H9 (cell line): ENCODE measurements around the gene MTMR6. TPM values are rescaled to one million over a fixed set of nuclear protein-coding genes. Genes with fewer than 3 reads are reported as not detected.

Source experiments
- DNase-seq: peaks from one replicate; pipeline ENCODE4 v3.0.0-alpha.2; 2017
- H2AFZ ChIP-seq: one replicate; pipeline ENCODE4 v1.6.1; 2013; ENCODE audit warnings: mild to moderate bottlenecking, low read length, control low read depth, moderate library complexity
- H2AK5ac ChIP-seq: 2 replicates; pipeline ENCODE4 v1.6.1; 2013; ENCODE audit warnings: low read length, control low read depth, mixed read lengths; ENCODE audit not compliant: insufficient read length
- H2BK120ac ChIP-seq: one replicate; pipeline ENCODE4 v1.6.1; 2013; ENCODE audit warnings: low read depth, mild to moderate bottlenecking, low read length, control low read depth, inconsistent platforms; ENCODE audit not compliant: poor library complexity, severe bottlenecking
- H2BK12ac ChIP-seq: 2 replicates; pipeline ENCODE4 v1.6.1; 2013; ENCODE audit warnings: low read length, control low read depth, mixed read lengths, low read depth; ENCODE audit not compliant: insufficient read length
- H2BK15ac ChIP-seq: 2 replicates; pipeline ENCODE4 v1.6.1; 2013; ENCODE audit warnings: low read depth, low read length, control low read depth
- H2BK20ac ChIP-seq: one replicate; pipeline ENCODE4 v1.6.1; 2013; ENCODE audit warnings: low read depth, mild to moderate bottlenecking, low read length, control low read depth, inconsistent platforms; ENCODE audit not compliant: poor library complexity, severe bottlenecking
- H2BK5ac ChIP-seq: 2 replicates; pipeline ENCODE4 v1.6.1; 2013; ENCODE audit warnings: low read length, control low read depth, mixed read lengths; ENCODE audit not compliant: insufficient read length
- H3K14ac ChIP-seq: 2 replicates; pipeline ENCODE4 v1.6.1; 2013; ENCODE audit warnings: low read length, control low read depth; ENCODE audit not compliant: insufficient read depth
- H3K18ac ChIP-seq: 2 replicates; pipeline ENCODE4 v1.6.1; 2013; ENCODE audit warnings: low read depth, mild to moderate bottlenecking, mixed read lengths, low read length, control low read depth; ENCODE audit not compliant: insufficient read length
- H3K23ac ChIP-seq: 2 replicates; pipeline ENCODE4 v1.6.1; 2013; ENCODE audit warnings: low read length, control low read depth, mixed read lengths, low read depth; ENCODE audit not compliant: insufficient read length
- H3K23me2 ChIP-seq: 2 replicates; pipeline ENCODE4 v1.6.1; 2013; ENCODE audit warnings: low read depth, mild to moderate bottlenecking, mixed read lengths, low read length, control low read depth; ENCODE audit not compliant: insufficient read length, poor library complexity, severe bottlenecking
- H3K27ac ChIP-seq: 2 replicates; pipeline ENCODE4 v1.5.1; 2013; ENCODE audit warnings: low read length, control low read depth, mixed read lengths, low read depth; ENCODE audit not compliant: insufficient read length
- H3K27me3 ChIP-seq: 2 replicates; pipeline ENCODE4 v1.6.1; 2013; ENCODE audit warnings: low read length, control low read depth, inconsistent platforms; ENCODE audit not compliant: insufficient read depth
- H3K4ac ChIP-seq: 2 replicates; pipeline ENCODE4 v1.6.1; 2013; ENCODE audit warnings: low read depth, mild to moderate bottlenecking, control low read depth, inconsistent platforms, low read length, moderate library complexity
- H3K4me1 ChIP-seq: 2 replicates; pipeline ENCODE4 v1.6.1; 2013; ENCODE audit warnings: low read length, control low read depth, inconsistent platforms; ENCODE audit not compliant: insufficient read depth
- H3K4me2 ChIP-seq: 2 replicates; pipeline ENCODE4 v1.6.1; 2013; ENCODE audit warnings: low read length, control low read depth, mixed read lengths; ENCODE audit not compliant: insufficient read length, insufficient read depth
- H3K56ac ChIP-seq: 2 replicates; pipeline ENCODE4 v1.6.1; 2013; ENCODE audit warnings: low read depth, mild to moderate bottlenecking, mixed read lengths, low read length, control low read depth; ENCODE audit not compliant: insufficient read length
- H3K79me1 ChIP-seq: 2 replicates; pipeline ENCODE4 v1.6.1; 2013; ENCODE audit warnings: low read depth, mild to moderate bottlenecking, moderate library complexity, low read length, control low read depth, inconsistent platforms; ENCODE audit not compliant: insufficient read depth, poor library complexity, severe bottlenecking
- H3K79me2 ChIP-seq: 2 replicates; pipeline ENCODE4 v1.6.1; 2013; ENCODE audit warnings: low read length, control low read depth, inconsistent platforms; ENCODE audit not compliant: insufficient read depth
- H3K9ac ChIP-seq: 2 replicates; pipeline ENCODE4 v1.6.1; 2013; ENCODE audit warnings: low read length, control low read depth, mixed read lengths; ENCODE audit not compliant: insufficient read length; ENCODE audit errors: extremely low read depth
- H3K9me3 ChIP-seq: one replicate; pipeline ENCODE4 v1.6.1; 2013; ENCODE audit warnings: low read depth, low read length, inconsistent platforms; ENCODE audit not compliant: control insufficient read depth
- H3T11ph ChIP-seq: one replicate; pipeline ENCODE4 v1.6.1; 2013; ENCODE audit warnings: mild to moderate bottlenecking, low read length, control low read depth, inconsistent platforms
- H4K20me1 ChIP-seq: one replicate; pipeline ENCODE4 v1.6.1; 2013; ENCODE audit not compliant: control insufficient read depth, insufficient read length, insufficient read depth
- H4K5ac ChIP-seq: 2 replicates; pipeline ENCODE4 v1.6.1; 2013; ENCODE audit warnings: low read depth, mild to moderate bottlenecking, mixed read lengths, low read length, control low read depth; ENCODE audit not compliant: insufficient read length
- H4K8ac ChIP-seq: replicated peaks from 2 replicates; pipeline ENCODE4 v1.6.1; 2013; ENCODE audit warnings: low read length, control low read depth, mixed read lengths, low read depth; ENCODE audit not compliant: insufficient read length
- H4K91ac ChIP-seq: 2 replicates; pipeline ENCODE4 v1.6.1; 2013; ENCODE audit warnings: low read depth, mild to moderate bottlenecking, moderate library complexity, mixed read lengths, low read length, control low read depth; ENCODE audit not compliant: insufficient read length
- H3K27ac Mint-ChIP-seq, 3 experiments: 2 replicates in 2 of 3; 3 replicates in 1 of 3; pipeline ENCODE4 v1.8.0; 2020 to 2021; ENCODE audit warnings: mixed read lengths in 3 of 3, mild to moderate bottlenecking in 1 of 3, moderate library complexity in 1 of 3
- H3K27me3 Mint-ChIP-seq: 2 replicates; pipeline ENCODE4 v1.8.0; 2021; ENCODE audit warnings: low read depth, mild to moderate bottlenecking, moderate library complexity, mixed read lengths
- H3K36me3 Mint-ChIP-seq, 3 experiments: 2 replicates in 2 of 3; 3 replicates in 1 of 3; pipeline ENCODE4 v1.8.0; 2020 to 2021; ENCODE audit warnings: low read depth in 3 of 3, mixed read lengths in 3 of 3; ENCODE audit not compliant: insufficient read depth in 1 of 3
- H3K4me1 Mint-ChIP-seq, 2 experiments: 2 replicates each; pipeline ENCODE4 v1.8.0; 2020; ENCODE audit warnings: mixed read lengths in 2 of 2
- H3K4me3 Mint-ChIP-seq, 2 experiments: 2 replicates in 1 of 2; 3 replicates in 1 of 2; pipeline ENCODE4 v1.8.0; 2020 to 2021; ENCODE audit warnings: mild to moderate bottlenecking in 2 of 2, mixed read lengths in 2 of 2, moderate library complexity in 1 of 2
- H3K9me3 Mint-ChIP-seq, 2 experiments: 2 replicates in 1 of 2; 3 replicates in 1 of 2; pipeline ENCODE4 v1.8.0; 2020; ENCODE audit warnings: mild to moderate bottlenecking in 2 of 2, mixed read lengths in 2 of 2, moderate library complexity in 1 of 2
- WGBS: extraction: QIAGEN DNeasy Blood & Tissue Kit; methylation state at CpG from one replicate; pipeline ENCODE4 v1.1.7; 2013; ENCODE audit warnings: missing lambda C conversion rate, low lambda C conversion rate, mixed read lengths; ENCODE audit not compliant: insufficient read length; ENCODE audit errors: extremely low coverage; 5-methylcytosine and 5-hydroxymethylcytosine counted together
- total RNA-seq: library from RNA; stranded (reverse); gene quantifications from 2 replicates; pipeline ENCODE4 v1.2.1, GENCODE V29; 2021
- TF ChIP-seq, protein P1 (sequence below): fragments of 200-600 bp; sonication (generic); conservative IDR thresholded peaks from 3 replicates; pipeline ENCODE4 v1.8.0; 2021; ENCODE audit warnings: antibody characterized with exemption, mild to moderate bottlenecking

Gene MTMR6
- total RNA-seq, 1 experiment from 2014 or later: 7.0 TPM

- Histone ChIP-seq H3K56ac (no peak overlapping the region), H2BK120ac (no peak overlapping the region), H3K9me3 (no peaks in the 10 kb centered on the region), H3K4me1 (no peaks in the 10 kb centered on the region), H2BK20ac (no peak overlapping the region), H4K8ac (no peak overlapping the region), H3T11ph (no peak overlapping the region), H4K91ac (no peak overlapping the region), H3K18ac (no peak overlapping the region), H2AK5ac (no peak overlapping the region), H3K23ac (no peak overlapping the region), H2AFZ (no peak overlapping the region), H3K9ac (no peak overlapping the region), H3K4ac (no peak overlapping the region), H2BK5ac (no peak overlapping the region), H3K27ac (no peak overlapping the region), H3K4me2 (no peak overlapping the region), H2BK15ac (no peak overlapping the region), H3K79me1 (no peaks in the 10 kb centered on the region), H3K14ac (no peak overlapping the region), H4K20me1 (no peaks in the 10 kb centered on the region), H2BK12ac (no peak overlapping the region), H3K27me3 (no peaks in the 10 kb centered on the region), H3K79me2 (no peaks in the 10 kb centered on the region), H4K5ac (no peak overlapping the region), H3K23me2 (no peaks in the 10 kb centered on the region)
- Mint-ChIP-seq H3K27ac (no peak overlapping the region), H3K9me3 (no peaks in the 10 kb centered on the region), H3K4me3 (no peak overlapping the region), H3K36me3 (peaks cover 0 to 21% (median 9%) of the 10 kb centered on the region in 3 experiments; a peak in 5 of 7 replicates), H3K27me3 (no peaks in the 10 kb centered on the region), H3K4me1 (no peaks in the 10 kb centered on the region)
- TF ChIP-seq, protein P1, sequence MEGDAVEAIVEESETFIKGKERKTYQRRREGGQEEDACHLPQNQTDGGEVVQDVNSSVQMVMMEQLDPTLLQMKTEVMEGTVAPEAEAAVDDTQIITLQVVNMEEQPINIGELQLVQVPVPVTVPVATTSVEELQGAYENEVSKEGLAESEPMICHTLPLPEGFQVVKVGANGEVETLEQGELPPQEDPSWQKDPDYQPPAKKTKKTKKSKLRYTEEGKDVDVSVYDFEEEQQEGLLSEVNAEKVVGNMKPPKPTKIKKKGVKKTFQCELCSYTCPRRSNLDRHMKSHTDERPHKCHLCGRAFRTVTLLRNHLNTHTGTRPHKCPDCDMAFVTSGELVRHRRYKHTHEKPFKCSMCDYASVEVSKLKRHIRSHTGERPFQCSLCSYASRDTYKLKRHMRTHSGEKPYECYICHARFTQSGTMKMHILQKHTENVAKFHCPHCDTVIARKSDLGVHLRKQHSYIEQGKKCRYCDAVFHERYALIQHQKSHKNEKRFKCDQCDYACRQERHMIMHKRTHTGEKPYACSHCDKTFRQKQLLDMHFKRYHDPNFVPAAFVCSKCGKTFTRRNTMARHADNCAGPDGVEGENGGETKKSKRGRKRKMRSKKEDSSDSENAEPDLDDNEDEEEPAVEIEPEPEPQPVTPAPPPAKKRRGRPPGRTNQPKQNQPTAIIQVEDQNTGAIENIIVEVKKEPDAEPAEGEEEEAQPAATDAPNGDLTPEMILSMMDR: no peak
- no peak for DNase-seq
- no CpG with 5 or more reads among the region's 4 CpGs for WGBS
Measured at GRCh38 chr13:25262261-25262660, 25.0 kb downstream of the MTMR6 start.
